CD4-positive, alpha-beta T cell treated with Interleukin-15 for 4 hours (primary cell): Measurements from ENCODE around the gene SIRPA.

Experiments used
- DNase-seq: peaks from one replicate; pipeline ENCODE4 v3.0.0-alpha.2; 2020; ENCODE audit warnings: low spot score

The SIRPA gene

GRCh38 chr20:1950836-1951235, 55.6 kb downstream of the SIRPA start:
- no peak for DNase-seq

GRCh38 chr20:1951436-1952115, 56.4 kb downstream of the SIRPA start:
- DNase-seq: no peak

- no peak for DNase-seq
Observed at GRCh38 chr20:1952737-1953530, 57.7 kb downstream of the SIRPA start.

- DNase-seq: no peak
Observed at GRCh38 chr20:1953621-1954020, 58.4 kb downstream of the SIRPA start.

DNA sequence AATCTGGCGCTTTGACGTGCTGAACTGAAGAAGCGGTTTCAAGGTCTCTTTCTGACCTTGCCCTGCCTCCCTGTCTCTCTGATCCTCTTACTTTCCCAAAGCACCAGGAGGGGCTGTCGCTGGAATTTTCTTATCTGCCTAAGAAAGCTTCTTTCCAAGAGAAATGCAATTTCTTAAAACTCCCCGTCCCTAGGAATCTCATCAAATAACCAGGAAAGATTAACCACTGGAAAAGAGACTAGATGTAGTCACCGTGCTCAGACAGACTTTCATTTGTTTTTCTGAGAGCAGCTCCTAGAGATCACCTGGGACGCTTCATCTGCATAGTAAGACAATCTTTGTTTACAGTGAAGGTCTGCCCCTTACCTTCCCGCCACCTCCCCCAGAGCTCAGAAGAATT, 60.0 kb downstream of the SIRPA start:
- DNase-seq: no peak

- no peak for DNase-seq
Observed at GRCh38 chr20:1958426-1958825, 63.2 kb downstream of the SIRPA start.

- DNase-seq: no peak
Observed at GRCh38 chr20:1959156-1959555, 63.9 kb downstream of the SIRPA start.

- no peak for DNase-seq
Observed at GRCh38 chr20:1961374-1961773, 66.2 kb downstream of the SIRPA start.

DNA sequence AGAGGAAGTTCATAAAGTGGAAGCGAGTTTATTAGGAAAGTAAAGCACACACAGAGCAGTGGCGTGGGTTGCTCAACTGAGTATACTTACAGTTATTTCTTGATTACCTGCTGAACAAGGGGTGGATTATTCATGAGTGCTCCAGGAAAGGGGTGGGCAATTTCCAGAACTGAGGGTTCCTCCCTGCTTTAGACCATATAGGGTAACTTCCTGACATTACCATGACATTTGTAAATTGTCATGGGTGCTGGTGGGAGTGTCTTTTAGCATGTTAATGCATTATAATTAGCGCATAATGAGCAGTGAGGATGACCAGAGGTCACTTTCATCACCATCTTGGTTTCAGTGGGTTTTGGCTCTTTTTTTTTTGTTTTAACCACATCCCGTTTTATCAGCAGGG, 68.9 kb downstream of the SIRPA start:
- DNase-seq: no peak

DNA sequence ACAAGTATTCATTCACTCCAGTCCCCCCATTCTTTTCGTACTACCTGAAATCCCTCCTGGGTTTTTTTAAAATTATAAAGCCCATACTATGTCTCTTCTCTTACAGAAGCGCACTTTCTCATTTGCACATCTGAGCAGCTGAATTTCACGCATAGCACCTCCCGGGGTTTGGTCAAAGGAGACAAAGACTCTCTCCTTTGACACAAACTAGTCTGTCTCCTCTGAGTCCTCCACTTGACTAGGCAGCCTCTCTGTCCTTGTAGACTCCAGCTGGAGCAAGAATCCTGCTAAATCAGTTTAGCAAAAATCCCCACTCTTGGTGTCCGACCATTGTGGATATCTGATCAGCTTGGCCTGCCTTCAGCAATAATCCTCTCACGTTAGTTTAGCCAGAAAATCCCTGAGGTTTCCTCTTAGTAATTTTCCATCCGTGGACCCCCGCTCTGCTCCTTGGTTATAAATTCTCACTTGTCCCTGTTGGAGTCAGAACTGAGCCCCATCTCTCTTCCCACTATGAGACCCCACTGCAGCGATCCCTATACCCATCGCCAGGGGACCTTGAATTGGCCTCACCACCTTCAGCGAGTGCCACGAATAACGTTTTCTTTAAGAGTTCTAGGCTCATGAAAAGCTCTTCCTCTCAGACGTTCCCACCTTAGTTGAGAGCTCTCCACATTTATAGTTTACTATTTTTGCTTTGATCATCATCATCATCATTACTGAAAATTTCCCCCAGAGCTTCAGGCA, 69.6 kb downstream of the SIRPA start:
- DNase-seq: no peak

DNA sequence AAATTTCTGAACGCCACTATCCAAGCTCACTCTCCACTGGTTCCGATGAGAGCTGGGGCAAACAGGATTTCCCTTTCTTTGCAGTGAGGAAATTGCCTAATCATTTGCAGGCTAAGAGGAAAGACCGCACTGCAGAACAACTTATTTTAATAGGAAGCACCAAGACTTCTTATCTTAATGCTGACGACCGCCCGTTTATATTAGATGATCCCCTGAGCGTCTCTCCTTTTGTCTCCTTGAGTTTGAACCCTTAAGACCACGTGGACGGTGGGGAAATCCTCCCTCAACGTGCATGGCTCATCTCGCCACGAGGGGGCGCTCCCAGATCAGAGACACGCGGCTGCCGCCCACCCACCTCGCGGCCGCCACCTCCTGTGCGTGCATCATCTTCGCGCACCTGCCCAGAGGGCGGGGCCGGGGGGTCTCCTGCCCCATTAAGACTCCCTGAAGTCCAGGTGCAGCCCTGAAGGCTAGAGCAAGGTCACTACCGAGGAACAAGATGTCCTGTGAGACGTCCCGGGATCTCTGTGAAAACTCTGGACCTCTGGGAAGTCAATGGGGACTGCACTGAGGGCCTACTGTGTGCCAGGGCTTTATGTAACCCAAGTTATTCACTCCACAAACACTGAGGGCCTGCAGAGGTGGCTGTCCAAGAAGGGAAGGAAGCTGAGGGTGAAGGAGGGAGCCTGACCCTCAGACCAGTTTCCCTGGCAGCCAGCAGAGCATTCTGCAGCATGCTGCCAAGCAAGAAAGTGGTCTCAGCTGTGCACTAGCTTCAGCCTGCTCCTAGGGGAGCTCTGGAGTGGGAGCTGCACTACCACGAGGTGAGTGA, 70.5 kb downstream of the SIRPA start:
- DNase-seq: peak; percentile 53

- DNase-seq: no peak
Observed at GRCh38 chr20:1968964-1969363, 73.8 kb downstream of the SIRPA start.

DNA sequence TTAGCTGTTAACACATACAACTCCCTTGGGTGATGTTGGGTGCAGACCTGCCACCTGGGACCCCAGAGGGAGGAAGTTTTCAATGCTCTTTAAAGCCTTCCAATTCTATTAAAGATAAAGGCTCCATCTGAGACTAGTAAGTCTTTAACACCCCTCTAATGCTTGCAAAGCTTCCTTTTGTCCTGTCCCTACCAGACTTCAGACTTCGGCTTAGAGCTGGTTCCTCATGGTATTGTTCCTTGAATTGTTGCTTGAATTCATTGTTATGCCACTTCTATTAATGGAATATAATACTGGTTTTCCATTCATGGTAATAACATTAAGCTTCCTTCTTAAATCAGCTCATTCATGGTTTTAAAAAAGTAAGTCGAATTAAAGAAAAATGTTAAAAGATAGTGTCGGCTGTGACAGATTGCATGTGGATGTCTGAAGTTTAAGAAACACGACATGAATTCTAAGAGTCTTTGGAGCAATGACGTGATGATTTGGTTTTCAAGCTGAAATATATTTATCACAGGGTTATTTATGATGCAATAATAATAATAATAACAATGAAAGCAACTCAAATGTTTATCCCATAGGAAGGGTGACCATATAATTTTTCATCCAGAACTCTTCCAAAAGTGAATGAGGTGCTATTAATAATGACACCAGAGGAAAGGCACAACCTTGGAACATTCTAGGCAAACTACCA, 76.8 kb downstream of the SIRPA start:
- DNase-seq: no peak

DNA sequence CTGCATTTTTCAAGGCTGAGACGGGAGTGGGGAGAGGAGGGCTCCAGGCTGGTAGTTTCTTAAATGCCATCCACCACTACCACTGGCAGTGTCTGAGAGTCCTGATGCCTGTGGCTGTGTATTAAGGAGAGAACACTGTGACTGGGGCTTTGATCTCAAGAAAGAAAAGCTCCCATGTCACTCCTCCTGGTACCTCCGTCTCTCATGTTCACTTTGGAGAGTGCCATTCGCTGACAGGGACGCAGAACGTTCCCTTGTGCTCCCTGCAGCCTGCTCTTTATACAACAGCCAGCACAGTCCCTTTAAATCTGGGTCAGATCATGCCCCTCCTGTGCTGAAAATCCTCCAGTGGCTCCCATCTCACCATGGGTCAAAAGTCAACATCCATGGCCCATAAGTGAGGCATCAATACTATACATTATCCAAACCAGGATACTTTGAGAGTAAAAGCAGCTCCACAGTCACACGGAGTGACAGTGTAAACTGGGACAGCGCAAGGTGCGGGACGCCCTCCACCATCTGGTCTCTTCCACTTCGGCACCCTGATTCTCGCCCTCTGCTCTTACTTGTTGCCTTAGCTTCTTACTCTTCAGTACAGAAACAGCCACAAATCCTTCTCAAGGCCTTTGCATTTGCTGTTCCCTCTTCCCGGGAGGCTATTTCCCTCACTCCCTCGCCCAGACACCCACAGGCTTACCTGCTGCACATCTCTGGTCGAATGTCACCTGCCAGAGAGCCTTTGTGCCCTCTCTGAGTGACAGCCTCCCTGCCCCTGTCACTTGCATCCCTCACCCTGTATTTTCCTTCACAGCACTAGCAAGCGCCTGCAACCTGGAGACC, 78.6 kb downstream of the SIRPA start:
- DNase-seq: no peak

- DNase-seq: no peak
Observed at GRCh38 chr20:1975291-1975690, 80.1 kb downstream of the SIRPA start.

DNA sequence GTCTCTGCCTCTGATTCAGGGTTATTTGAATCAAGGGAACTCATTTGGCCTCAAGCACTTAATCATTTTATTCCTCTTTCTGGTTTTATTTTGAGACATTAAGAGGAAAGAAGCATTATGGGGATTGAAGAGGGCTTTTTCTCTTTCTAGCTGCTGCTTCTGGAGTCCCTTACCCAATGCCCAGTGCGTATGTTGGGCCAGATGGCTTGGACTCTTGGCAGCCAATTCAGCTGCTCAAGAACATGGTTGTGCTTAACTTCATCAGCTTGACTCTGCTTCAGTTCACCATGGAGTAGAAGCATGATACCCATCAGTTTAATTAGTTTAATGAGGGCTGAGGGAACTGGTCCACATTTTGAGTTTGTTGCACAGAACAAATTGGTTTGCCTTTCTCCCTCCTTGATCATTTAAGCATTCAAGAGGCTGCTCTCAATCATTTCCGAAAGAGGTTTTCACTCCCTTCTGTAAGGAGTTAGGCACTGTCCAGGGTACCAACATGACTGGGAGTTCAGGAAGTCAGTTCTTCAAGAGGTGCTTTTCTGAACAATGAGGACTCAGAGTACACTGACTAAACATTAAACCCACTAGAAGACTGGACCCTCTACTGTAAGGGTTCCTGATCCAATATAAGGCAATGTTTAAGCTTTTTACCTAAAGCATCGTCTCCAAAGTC, 84.0 kb downstream of the SIRPA start:
- DNase-seq: no peak

DNA sequence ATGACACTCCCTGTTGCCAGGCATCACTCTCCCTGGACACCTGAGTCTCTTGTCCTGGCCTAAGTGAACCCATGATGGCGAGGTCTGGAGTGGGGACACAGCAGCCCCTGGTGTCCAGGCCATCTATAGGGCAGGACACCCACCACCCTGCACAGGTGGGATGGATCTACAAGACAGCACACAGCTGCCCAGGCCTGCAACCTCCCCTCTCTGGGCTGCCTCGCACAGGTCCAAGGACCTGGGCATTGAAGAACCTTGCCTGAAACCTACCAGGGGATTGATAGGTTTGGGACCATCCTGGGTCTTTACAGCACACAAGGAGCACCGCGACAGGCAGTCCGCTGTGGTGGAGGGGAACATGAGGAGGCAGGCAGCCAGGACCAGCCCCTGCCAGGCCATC, 87.5 kb downstream of the SIRPA start:
- no peak for DNase-seq

- DNase-seq: no peak
Observed at GRCh38 chr20:1983301-1983700, 88.1 kb downstream of the SIRPA start.

- no peak for DNase-seq
Observed at GRCh38 chr20:1987826-1988225, 92.6 kb downstream of the SIRPA start.
